MM.1S (cell line): ENCODE results near the gene BPGM.

Experiments used
- DNase-seq: peaks from one replicate; pipeline ENCODE4 v3.0.0-alpha.2; 2015
- H2AFZ ChIP-seq: fragments of 300-600 bp; sonication (generic); 2 replicates; pipeline ENCODE4 v1.6.0; 2016; ENCODE audit warnings: antibody characterized with exemption, low read length
- H3F3A ChIP-seq: fragments of 300-600 bp; sonication (generic); 2 replicates; pipeline ENCODE4 v1.6.1; 2016; ENCODE audit warnings: mild to moderate bottlenecking, antibody characterized with exemption, low read length, moderate library complexity, mixed read lengths; ENCODE audit not compliant: insufficient read depth
- H3K27ac ChIP-seq: fragments of 300-600 bp; sonication (generic); 2 replicates; pipeline ENCODE4 v1.5.1; 2016; ENCODE audit warnings: mild to moderate bottlenecking, low read length
- H3K27me3 ChIP-seq: fragments of 300-600 bp; sonication (generic); replicated peaks from 2 replicates; pipeline ENCODE4 v1.6.0; 2016; ENCODE audit warnings: low read length; ENCODE audit not compliant: insufficient read depth
- H3K36me3 ChIP-seq: fragments of 300-600 bp; sonication (generic); replicated peaks from 2 replicates; pipeline ENCODE4 v1.6.1; 2016; ENCODE audit warnings: mild to moderate bottlenecking, low read length, mixed read lengths; ENCODE audit not compliant: insufficient read depth
- H3K4me1 ChIP-seq: fragments of 300-600 bp; sonication (generic); 2 replicates; pipeline ENCODE4 v1.6.1; 2016; ENCODE audit warnings: low read length, mixed read lengths
- H3K4me2 ChIP-seq: fragments of 300-600 bp; sonication (generic); 2 replicates; pipeline ENCODE4 v1.6.0; 2016; ENCODE audit warnings: low read depth, low read length
- H3K4me3 ChIP-seq: fragments of 300-600 bp; sonication (generic); 2 replicates; pipeline ENCODE4 v1.5.1; 2016; ENCODE audit warnings: low read length, mixed read lengths
- H3K79me2 ChIP-seq: fragments of 300-600 bp; sonication (generic); 2 replicates; pipeline ENCODE4 v1.6.1; 2016; ENCODE audit warnings: mixed run types, low read length, mixed read lengths
- H3K9ac ChIP-seq: fragments of 300-600 bp; sonication (generic); 2 replicates; pipeline ENCODE4 v1.6.1; 2016; ENCODE audit warnings: low read length, mixed read lengths
- H3K9me2 ChIP-seq: fragments of 300-600 bp; sonication (generic); replicated peaks from 2 replicates; pipeline ENCODE4 v1.6.1; 2016; ENCODE audit warnings: mild to moderate bottlenecking, low read length, mixed read lengths; ENCODE audit not compliant: insufficient read depth
- H3K9me3 ChIP-seq: fragments of 300-600 bp; sonication (generic); replicated peaks from 2 replicates; pipeline ENCODE4 v1.6.1; 2016; ENCODE audit warnings: mild to moderate bottlenecking, low read length, mixed read lengths; ENCODE audit not compliant: insufficient read depth
- H4K20me1 ChIP-seq: fragments of 300-600 bp; sonication (generic); 2 replicates; pipeline ENCODE4 v1.6.1; 2016; ENCODE audit warnings: mild to moderate bottlenecking, low read length, moderate library complexity, mixed read lengths; ENCODE audit not compliant: insufficient read depth
- EZH2 ChIP-seq: fragments of 300-600 bp; sonication (generic); optimal IDR thresholded peaks from 2 replicates; pipeline ENCODE3; 2017; ENCODE audit warnings: low read depth, mild to moderate bottlenecking, antibody characterized with exemption, low read length, mixed read lengths
- EZH2phosphoT487 ChIP-seq: fragments of 300-600 bp; sonication (generic); IDR thresholded peaks from 2 replicates; pipeline ENCODE4 v1.6.1; 2018; ENCODE audit warnings: antibody characterized with exemption, low read length
- TF ChIP-seq, protein P1 (sequence below): fragments of 300-600 bp; sonication (generic); IDR thresholded peaks from 2 replicates; pipeline ENCODE4 v1.5.1; 2016; ENCODE audit warnings: antibody characterized with exemption, low read length, mixed read lengths

Gene BPGM

DNA sequence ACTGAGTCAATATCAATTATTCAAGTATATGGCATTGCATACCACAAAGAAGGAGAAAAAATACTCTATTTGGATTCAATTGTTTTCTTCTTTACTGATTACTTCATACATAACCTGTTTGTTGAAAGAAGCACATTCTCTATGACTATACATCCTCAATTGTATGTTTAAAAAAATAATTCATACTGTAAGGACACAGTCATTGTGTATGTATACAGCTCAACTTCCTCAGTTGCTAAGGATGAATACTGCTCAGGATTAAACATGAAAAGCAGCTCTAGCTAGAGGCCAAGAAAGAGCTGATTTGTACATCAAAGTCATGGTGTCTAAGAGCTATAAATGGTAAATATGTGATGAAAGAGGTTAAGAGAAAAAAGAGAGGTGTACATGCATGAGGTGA is 15.8 kb upstream of the BPGM start:
- Histone ChIP-seq H3K9me3 (no peaks in the 10 kb centered on the region), H3K27ac (no peak overlapping the region), H3K4me2 (no peak overlapping the region), H3K36me3 (no peaks in the 10 kb centered on the region), H3K9me2 (no peaks in the 10 kb centered on the region), H3K79me2 (no peaks in the 10 kb centered on the region), H3K27me3 (no peaks in the 10 kb centered on the region), H2AFZ (no peak overlapping the region), H3K4me3 (no peak overlapping the region), H3K9ac (no peak overlapping the region), H3F3A (peaks cover 7% of the 10 kb centered on the region), H3K4me1 (peaks cover 8% of the 10 kb centered on the region), H4K20me1 (no peaks in the 10 kb centered on the region)
- TF ChIP-seq EZH2 = no peak
- no peak for TF ChIP-seq EZH2phosphoT487
- TF ChIP-seq, protein P1, sequence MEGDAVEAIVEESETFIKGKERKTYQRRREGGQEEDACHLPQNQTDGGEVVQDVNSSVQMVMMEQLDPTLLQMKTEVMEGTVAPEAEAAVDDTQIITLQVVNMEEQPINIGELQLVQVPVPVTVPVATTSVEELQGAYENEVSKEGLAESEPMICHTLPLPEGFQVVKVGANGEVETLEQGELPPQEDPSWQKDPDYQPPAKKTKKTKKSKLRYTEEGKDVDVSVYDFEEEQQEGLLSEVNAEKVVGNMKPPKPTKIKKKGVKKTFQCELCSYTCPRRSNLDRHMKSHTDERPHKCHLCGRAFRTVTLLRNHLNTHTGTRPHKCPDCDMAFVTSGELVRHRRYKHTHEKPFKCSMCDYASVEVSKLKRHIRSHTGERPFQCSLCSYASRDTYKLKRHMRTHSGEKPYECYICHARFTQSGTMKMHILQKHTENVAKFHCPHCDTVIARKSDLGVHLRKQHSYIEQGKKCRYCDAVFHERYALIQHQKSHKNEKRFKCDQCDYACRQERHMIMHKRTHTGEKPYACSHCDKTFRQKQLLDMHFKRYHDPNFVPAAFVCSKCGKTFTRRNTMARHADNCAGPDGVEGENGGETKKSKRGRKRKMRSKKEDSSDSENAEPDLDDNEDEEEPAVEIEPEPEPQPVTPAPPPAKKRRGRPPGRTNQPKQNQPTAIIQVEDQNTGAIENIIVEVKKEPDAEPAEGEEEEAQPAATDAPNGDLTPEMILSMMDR = no peak
- no peak for DNase-seq

DNA sequence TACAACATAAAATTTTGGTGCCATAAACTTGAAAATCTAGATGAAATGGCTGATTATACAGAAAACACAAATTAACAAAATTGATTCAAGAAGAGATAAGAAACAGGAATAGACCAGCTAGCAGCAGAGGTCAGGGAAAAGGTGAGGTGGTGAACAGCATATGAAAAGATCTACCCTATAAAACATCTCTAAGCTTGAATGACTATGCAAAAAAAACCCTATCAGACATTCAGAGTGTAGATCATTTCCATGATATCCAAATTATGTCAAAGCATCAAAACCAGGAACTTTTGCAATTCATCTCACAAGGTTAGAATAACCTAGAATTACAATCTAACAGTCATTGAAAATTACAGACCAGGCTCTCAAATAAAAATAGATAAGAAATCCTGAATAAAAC is 14.6 kb upstream of the BPGM start:
- no peak for TF ChIP-seq EZH2phosphoT487
- TF ChIP-seq, protein P1 = no peak
- TF ChIP-seq EZH2 = no peak
- DNase-seq = no peak

DNA sequence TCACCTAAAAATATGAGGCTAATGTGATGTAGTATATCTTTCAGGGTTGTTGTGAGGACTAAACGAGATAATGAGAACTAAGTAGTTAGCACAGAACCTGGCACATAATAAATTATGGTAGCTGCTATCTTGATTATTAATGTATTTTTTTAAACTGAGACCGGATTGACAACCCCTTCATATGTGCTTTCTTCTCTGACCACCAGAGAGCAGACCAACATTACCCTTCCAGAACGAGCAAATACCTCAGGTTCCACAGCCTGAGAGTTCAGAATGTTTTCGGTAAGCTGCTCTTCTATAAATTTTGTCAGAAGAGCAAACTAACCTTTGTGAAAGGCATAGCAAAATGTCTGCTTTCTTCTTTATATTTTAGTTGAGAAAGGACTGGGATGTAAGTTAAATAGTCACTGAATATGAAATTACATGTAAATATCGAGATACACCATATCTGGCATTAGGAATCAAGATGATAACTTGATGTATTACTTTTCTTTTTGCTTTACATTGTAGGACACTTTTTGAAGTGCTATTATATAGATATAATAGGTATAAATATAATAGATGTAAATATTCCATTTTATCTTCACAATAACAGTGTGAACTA is 13.6 kb upstream of the BPGM start:
- TF ChIP-seq EZH2phosphoT487 (no peak), EZH2 (no peak)
- TF ChIP-seq, protein P1 = peak; percentile 50
- Histone ChIP-seq H3K79me2 (no peaks in the 10 kb centered on the region), H4K20me1 (no peaks in the 10 kb centered on the region), H3K4me1 (peaks cover 18% of the 10 kb centered on the region), H3K4me3 (no peak overlapping the region), H3K36me3 (no peaks in the 10 kb centered on the region), H3F3A (peaks cover 14% of the 10 kb centered on the region), H3K9me3 (no peaks in the 10 kb centered on the region), H3K9ac (no peak overlapping the region), H3K4me2 (no peak overlapping the region), H3K27me3 (no peaks in the 10 kb centered on the region), H3K27ac (no peak overlapping the region), H3K9me2 (no peaks in the 10 kb centered on the region), H2AFZ (no peak overlapping the region)
- DNase-seq = peak; percentile 31

More for the DNA sequence above, 14.6 kb upstream of the BPGM start:
- H3K36me3 ChIP-seq = no peaks in the 10 kb centered on the region
- no peaks in the 10 kb centered on the region for H4K20me1 ChIP-seq
- H3K4me1 ChIP-seq = peaks cover 18% of the 10 kb centered on the region
- no peaks in the 10 kb centered on the region for H3K27me3 ChIP-seq
- no peak overlapping the region for H3K4me3 ChIP-seq
- H3K9me2 ChIP-seq = no peaks in the 10 kb centered on the region
- no peaks in the 10 kb centered on the region for H3K79me2 ChIP-seq
- H3K9ac ChIP-seq = no peak overlapping the region
- H3F3A ChIP-seq = peaks cover 14% of the 10 kb centered on the region
- H3K27ac ChIP-seq = no peak overlapping the region
- no peak overlapping the region for H2AFZ ChIP-seq
- H3K9me3 ChIP-seq = no peaks in the 10 kb centered on the region
- no peak overlapping the region for H3K4me2 ChIP-seq
